HepG2 (cell line): ENCODE results near the gene ABCB9. TPM values are rescaled to one million over a fixed set of nuclear protein-coding genes. Genes with fewer than 3 reads are reported as not detected.

Experiments
- CENPBD1 ChIP-seq: sonication (generic); formaldehyde crosslinking; IDR thresholded peaks from 2 replicates; pipeline ENCODE4 v1.8.0; 2022; ENCODE audit warnings: missing genetic modification reagents, low read depth, mild to moderate bottlenecking, borderline replicate concordance
- DPF2 ChIP-seq: sonication (generic); formaldehyde crosslinking; IDR thresholded peaks from 2 replicates; pipeline ENCODE4 v1.4.0; 2020; ENCODE audit warnings: mild to moderate bottlenecking, low read depth, missing genetic modification reagents, borderline replicate concordance
- KMT2A ChIP-seq: sonication (generic); formaldehyde crosslinking; IDR thresholded peaks from 2 replicates; pipeline ENCODE4 v1.4.0; 2020; ENCODE audit warnings: missing genetic modification reagents
- PPARG ChIP-seq: conservative IDR thresholded peaks from 2 replicates; pipeline ENCODE4 v1.6.1; 2016; ENCODE audit warnings: missing biosample characterization, missing genetic modification reagents
- SAP130 ChIP-seq: IDR thresholded peaks from 2 replicates; pipeline ENCODE4 v1.6.1; 2016; ENCODE audit warnings: low read depth
- SMAD1 ChIP-seq: sonication (generic); formaldehyde crosslinking; IDR thresholded peaks from 2 replicates; pipeline ENCODE4 v1.4.0; 2020; ENCODE audit warnings: missing genetic modification reagents, low read depth, mild to moderate bottlenecking, borderline replicate concordance
- SNAI1 ChIP-seq: sonication (generic); formaldehyde crosslinking; IDR thresholded peaks from 2 replicates; pipeline ENCODE4 v1.5.0; 2020; ENCODE audit warnings: mild to moderate bottlenecking, missing genetic modification reagents, borderline replicate concordance
- SP1 ChIP-seq, 2 experiments: fragments of 450-650 bp in 1 of 2; sonication (generic) in 1 of 2; formaldehyde crosslinking in 1 of 2; IDR thresholded peaks; 2 replicates each; pipeline versions ENCODE4 v1.4.0 to v1.6.1; 2016 to 2020; ENCODE audit warnings: missing genetic modification reagents in 1 of 2
- STAT5B ChIP-seq: sonication (generic); formaldehyde crosslinking; IDR thresholded peaks from 2 replicates; pipeline ENCODE4 v1.4.0; 2020; ENCODE audit warnings: missing genetic modification reagents
- THAP8 ChIP-seq: sonication (generic); formaldehyde crosslinking; IDR thresholded peaks from 2 replicates; pipeline ENCODE4 v1.5.1; 2020; ENCODE audit warnings: missing genetic modification reagents, mild to moderate bottlenecking, borderline replicate concordance
- TSC22D2 ChIP-seq: sonication (generic); formaldehyde crosslinking; IDR thresholded peaks from 2 replicates; pipeline ENCODE4 v1.5.1; 2020; ENCODE audit warnings: missing genetic modification reagents, mild to moderate bottlenecking, borderline replicate concordance
- ZNF276 ChIP-seq: sonication (generic); formaldehyde crosslinking; IDR thresholded peaks from 2 replicates; pipeline ENCODE4 v1.4.0; 2020; ENCODE audit warnings: mild to moderate bottlenecking, low read depth, missing genetic modification reagents
- ZNF292 ChIP-seq: sonication (generic); formaldehyde crosslinking; IDR thresholded peaks from 2 replicates; pipeline ENCODE4 v1.8.1; 2022; ENCODE audit warnings: mild to moderate bottlenecking, low read depth, missing genetic modification reagents, borderline replicate concordance
- ZNF30 ChIP-seq: sonication (generic); formaldehyde crosslinking; IDR thresholded peaks from 2 replicates; pipeline ENCODE4 v1.5.0; 2020; ENCODE audit warnings: mild to moderate bottlenecking, missing genetic modification reagents
- ZNF562 ChIP-seq: sonication (generic); formaldehyde crosslinking; IDR thresholded peaks from 2 replicates; pipeline ENCODE4 v1.8.0; 2022; ENCODE audit warnings: missing genetic modification reagents, borderline replicate concordance
- ZNF709 ChIP-seq: sonication (generic); formaldehyde crosslinking; IDR thresholded peaks from 2 replicates; pipeline ENCODE4 v1.5.0; 2020; ENCODE audit warnings: mild to moderate bottlenecking, missing genetic modification reagents
- ZSCAN22 ChIP-seq: sonication (generic); formaldehyde crosslinking; IDR thresholded peaks from 2 replicates; pipeline ENCODE4 v1.4.0; 2020; ENCODE audit warnings: mild to moderate bottlenecking, missing genetic modification reagents
- polyA plus RNA-seq, 8 experiments: library from polyadenylated mRNA; depleted of rRNA in 3 of 8; stranded (reverse) in 7 of 8; unstranded in 1 of 8; fragments of >200 nt; fragmentation: Illumina TruSeq in 4 of 8; extraction: Trizol in 4 of 8; gene quantifications; 2 replicates each; pipeline versions ENCODE4 v1.2.1 to v1.2.3, GENCODE V29; 2011 to 2016; ENCODE audit warnings: low read depth in 4 of 8, missing spikeins in 1 of 8, mixed read lengths in 1 of 8; ENCODE audit not compliant: insufficient read depth in 1 of 8
- total RNA-seq, 5 experiments: library from RNA; depleted of rRNA; stranded (reverse); fragments of >200 nt; fragmentation: Illumina TruSeq; extraction: Trizol; gene quantifications; 2 replicates each; pipeline ENCODE4 v1.2.3, GENCODE V29; 2016; ENCODE audit warnings: low read depth in 1 of 5
- TF ChIP-seq, protein P1 (sequence below): sonication (generic); formaldehyde crosslinking; conservative IDR thresholded peaks from 2 replicates; pipeline ENCODE4 v1.5.0; 2020; ENCODE audit warnings: missing genetic modification reagents
- TF ChIP-seq, protein P2 (sequence below): sonication (generic); formaldehyde crosslinking; IDR thresholded peaks from 2 replicates; pipeline ENCODE4 v1.9.0; 2021; ENCODE audit warnings: missing genetic modification reagents, borderline replicate concordance
- TF ChIP-seq, protein P3 (sequence below): sonication (generic); formaldehyde crosslinking; IDR thresholded peaks from 2 replicates; pipeline ENCODE4 v1.4.0; 2020; ENCODE audit warnings: low read depth, mild to moderate bottlenecking, missing genetic modification reagents

ABCB9 gene
- total and polyA plus RNA-seq, 2 of the 13 experiments (the other 11 are each of a cell fraction or from before 2014, with no cell fraction given) = 5.1 to 6.0 TPM

DNA sequence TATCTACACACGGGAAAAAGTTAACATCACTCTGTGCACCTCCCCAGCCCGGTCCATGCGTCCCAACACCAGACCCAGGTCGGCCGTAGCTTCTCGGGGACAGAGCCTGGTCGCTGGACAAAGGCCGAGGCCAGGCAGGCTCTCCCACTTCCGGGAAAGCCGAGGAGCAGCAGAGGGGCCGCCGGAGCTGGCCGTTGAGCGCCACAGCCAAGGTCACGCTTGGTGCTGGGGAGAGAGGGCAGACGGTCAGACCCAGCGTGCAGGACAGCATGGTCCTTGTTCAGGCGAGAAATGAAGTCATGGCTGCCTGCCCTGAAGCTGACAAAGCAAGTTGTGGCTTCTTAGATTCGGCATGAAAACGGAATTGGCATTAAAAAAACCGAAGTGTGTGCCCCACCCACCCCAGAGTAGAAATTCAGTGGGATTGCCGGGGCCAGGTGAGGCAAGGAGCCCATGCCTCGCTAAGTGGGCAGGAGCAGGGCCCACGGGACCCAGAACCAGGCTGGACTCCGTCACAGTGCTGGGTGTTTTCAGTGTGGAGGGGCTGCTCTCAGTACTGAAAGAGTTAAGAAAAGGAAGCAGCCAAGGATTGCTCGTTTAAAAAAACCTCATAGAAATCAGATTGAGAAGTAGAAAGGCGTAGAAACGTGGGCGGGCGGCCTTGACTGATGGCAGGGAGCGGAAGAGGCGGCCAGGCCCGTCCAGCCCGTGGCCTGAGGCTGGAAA lies 18.5 kb upstream of the ABCB9 start (continued):
- TF ChIP-seq ZNF276 (CRISPR knock-in tag) = no peak; the same call in 1 of the 2 replicates
- TF ChIP-seq STAT5B = peak; percentile 44; the same call in 1 of the 2 replicates
- no peak for TF ChIP-seq SMAD1
- peak; percentile 89 for TF ChIP-seq ZNF292
- no peak for TF ChIP-seq SP1 (IDR thresholded peaks at IDR 0.05)
- TF ChIP-seq SP1 (CRISPR knock-in tag; IDR thresholded peaks at IDR 0.05) = no peak
- TF ChIP-seq SNAI1 (CRISPR knock-in tag) = no peak
- no peak for TF ChIP-seq CENPBD1 (CRISPR knock-in tag)
- no peak for TF ChIP-seq DPF2
- TF ChIP-seq KMT2A (CRISPR knock-in tag) = peak; percentile 81; the same call in 1 of the 2 replicates
- no peak for TF ChIP-seq ZNF30 (CRISPR knock-in tag)
- no peak for TF ChIP-seq ZSCAN22
- TF ChIP-seq, protein P1, sequence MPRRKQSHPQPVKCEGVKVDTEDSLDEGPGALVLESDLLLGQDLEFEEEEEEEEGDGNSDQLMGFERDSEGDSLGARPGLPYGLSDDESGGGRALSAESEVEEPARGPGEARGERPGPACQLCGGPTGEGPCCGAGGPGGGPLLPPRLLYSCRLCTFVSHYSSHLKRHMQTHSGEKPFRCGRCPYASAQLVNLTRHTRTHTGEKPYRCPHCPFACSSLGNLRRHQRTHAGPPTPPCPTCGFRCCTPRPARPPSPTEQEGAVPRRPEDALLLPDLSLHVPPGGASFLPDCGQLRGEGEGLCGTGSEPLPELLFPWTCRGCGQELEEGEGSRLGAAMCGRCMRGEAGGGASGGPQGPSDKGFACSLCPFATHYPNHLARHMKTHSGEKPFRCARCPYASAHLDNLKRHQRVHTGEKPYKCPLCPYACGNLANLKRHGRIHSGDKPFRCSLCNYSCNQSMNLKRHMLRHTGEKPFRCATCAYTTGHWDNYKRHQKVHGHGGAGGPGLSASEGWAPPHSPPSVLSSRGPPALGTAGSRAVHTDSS (CRISPR knock-in tag) = no peak
- TF ChIP-seq ZNF562 (CRISPR knock-in tag) = no peak
- peak; percentile 80 for TF ChIP-seq ZNF709 (CRISPR knock-in tag)
- TF ChIP-seq TSC22D2 (CRISPR knock-in tag) = peak; percentile 74; the same call in 1 of the 2 replicates
- TF ChIP-seq, protein P2, sequence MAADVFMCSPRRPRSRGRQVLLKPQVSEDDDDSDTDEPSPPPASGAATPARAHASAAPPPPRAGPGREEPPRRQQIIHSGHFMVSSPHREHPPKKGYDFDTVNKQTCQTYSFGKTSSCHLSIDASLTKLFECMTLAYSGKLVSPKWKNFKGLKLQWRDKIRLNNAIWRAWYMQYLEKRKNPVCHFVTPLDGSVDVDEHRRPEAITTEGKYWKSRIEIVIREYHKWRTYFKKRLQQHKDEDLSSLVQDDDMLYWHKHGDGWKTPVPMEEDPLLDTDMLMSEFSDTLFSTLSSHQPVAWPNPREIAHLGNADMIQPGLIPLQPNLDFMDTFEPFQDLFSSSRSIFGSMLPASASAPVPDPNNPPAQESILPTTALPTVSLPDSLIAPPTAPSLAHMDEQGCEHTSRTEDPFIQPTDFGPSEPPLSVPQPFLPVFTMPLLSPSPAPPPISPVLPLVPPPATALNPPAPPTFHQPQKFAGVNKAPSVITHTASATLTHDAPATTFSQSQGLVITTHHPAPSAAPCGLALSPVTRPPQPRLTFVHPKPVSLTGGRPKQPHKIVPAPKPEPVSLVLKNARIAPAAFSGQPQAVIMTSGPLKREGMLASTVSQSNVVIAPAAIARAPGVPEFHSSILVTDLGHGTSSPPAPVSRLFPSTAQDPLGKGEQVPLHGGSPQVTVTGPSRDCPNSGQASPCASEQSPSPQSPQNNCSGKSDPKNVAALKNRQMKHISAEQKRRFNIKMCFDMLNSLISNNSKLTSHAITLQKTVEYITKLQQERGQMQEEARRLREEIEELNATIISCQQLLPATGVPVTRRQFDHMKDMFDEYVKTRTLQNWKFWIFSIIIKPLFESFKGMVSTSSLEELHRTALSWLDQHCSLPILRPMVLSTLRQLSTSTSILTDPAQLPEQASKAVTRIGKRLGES (CRISPR knock-in tag) = no peak
- peak; percentile 56 for TF ChIP-seq PPARG (CRISPR knock-in tag)
- peak; percentile 89 for TF ChIP-seq SAP130
- TF ChIP-seq THAP8 = no peak
- TF ChIP-seq, protein P3, sequence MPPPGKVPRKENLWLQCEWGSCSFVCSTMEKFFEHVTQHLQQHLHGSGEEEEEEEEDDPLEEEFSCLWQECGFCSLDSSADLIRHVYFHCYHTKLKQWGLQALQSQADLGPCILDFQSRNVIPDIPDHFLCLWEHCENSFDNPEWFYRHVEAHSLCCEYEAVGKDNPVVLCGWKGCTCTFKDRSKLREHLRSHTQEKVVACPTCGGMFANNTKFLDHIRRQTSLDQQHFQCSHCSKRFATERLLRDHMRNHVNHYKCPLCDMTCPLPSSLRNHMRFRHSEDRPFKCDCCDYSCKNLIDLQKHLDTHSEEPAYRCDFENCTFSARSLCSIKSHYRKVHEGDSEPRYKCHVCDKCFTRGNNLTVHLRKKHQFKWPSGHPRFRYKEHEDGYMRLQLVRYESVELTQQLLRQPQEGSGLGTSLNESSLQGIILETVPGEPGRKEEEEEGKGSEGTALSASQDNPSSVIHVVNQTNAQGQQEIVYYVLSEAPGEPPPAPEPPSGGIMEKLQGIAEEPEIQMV (CRISPR knock-in tag) = no peak
